ENCODE measurements around the gene EDEM3.

EDEM3 gene

GRCh38 chr1:184647471-184647870, 107.2 kb downstream of the EDEM3 start:
- H3K36me3 ChIP-seq (ENCODE audit: control insufficient read depth, insufficient read depth, low read length): no peaks in the 10 kb centered on the region
- H3K4me3 ChIP-seq (replicated peaks; ENCODE audit: low read depth, low read length): no peak overlapping the region; the same call in 1 of the 2 replicates
- DNase-seq (ENCODE audit: extremely low read depth, insufficient read length): no peak
- TF ChIP-seq CTCF (IDR thresholded peaks at IDR 0.05; ENCODE audit: insufficient read depth, low read length, poor library complexity, severe bottlenecking): no peak
- no peaks in the 10 kb centered on the region for H3K27me3 ChIP-seq (replicated peaks; ENCODE audit: control insufficient read depth, insufficient read depth, low read length)

- DNase-seq (ENCODE audit: extremely low read depth, insufficient read length): no peak
- no peak for TF ChIP-seq CTCF (IDR thresholded peaks at IDR 0.05; ENCODE audit: insufficient read depth, low read length, poor library complexity, severe bottlenecking)
- Histone ChIP-seq H3K4me3 (replicated peaks; ENCODE audit: low read depth, low read length) (no peak overlapping the region), H3K27me3 (replicated peaks; ENCODE audit: control insufficient read depth, insufficient read depth, low read length) (no peaks in the 10 kb centered on the region), H3K36me3 (ENCODE audit: control insufficient read depth, insufficient read depth, low read length) (no peaks in the 10 kb centered on the region)
Measured at GRCh38 chr1:184646824-184647223, 107.8 kb downstream of the EDEM3 start.

- DNase-seq (ENCODE audit: extremely low read depth, insufficient read length): no peak
- no peak for TF ChIP-seq CTCF (IDR thresholded peaks at IDR 0.05; ENCODE audit: insufficient read depth, low read length, poor library complexity, severe bottlenecking)
- no peak overlapping the region for H3K4me3 ChIP-seq (replicated peaks; ENCODE audit: low read depth, low read length)
Measured at GRCh38 chr1:184646178-184646701, 108.4 kb downstream of the EDEM3 start.

GRCh38 chr1:184644771-184645170, 109.9 kb downstream of the EDEM3 start:
- H3K36me3 ChIP-seq (ENCODE audit: control insufficient read depth, insufficient read depth, low read length): no peaks in the 10 kb centered on the region
- no peak for TF ChIP-seq CTCF (IDR thresholded peaks at IDR 0.05; ENCODE audit: insufficient read depth, low read length, poor library complexity, severe bottlenecking)

More at GRCh38 chr1:184646178-184646701, 108.4 kb downstream of the EDEM3 start:
- Histone ChIP-seq H3K36me3 (ENCODE audit: control insufficient read depth, insufficient read depth, low read length) (no peaks in the 10 kb centered on the region), H3K27me3 (replicated peaks; ENCODE audit: control insufficient read depth, insufficient read depth, low read length) (no peaks in the 10 kb centered on the region)

GRCh38 chr1:184643661-184644060, 111.0 kb downstream of the EDEM3 start:
- no peak for TF ChIP-seq CTCF (IDR thresholded peaks at IDR 0.05; ENCODE audit: insufficient read depth, low read length, poor library complexity, severe bottlenecking)
- Histone ChIP-seq H3K27me3 (replicated peaks; ENCODE audit: control insufficient read depth, insufficient read depth, low read length) (no peaks in the 10 kb centered on the region), H3K4me3 (replicated peaks; ENCODE audit: low read depth, low read length) (no peak overlapping the region), H3K36me3 (ENCODE audit: control insufficient read depth, insufficient read depth, low read length) (no peaks in the 10 kb centered on the region)
- DNase-seq (ENCODE audit: extremely low read depth, insufficient read length): no peak

More at GRCh38 chr1:184644771-184645170, 109.9 kb downstream of the EDEM3 start:
- H3K27me3 ChIP-seq (replicated peaks; ENCODE audit: control insufficient read depth, insufficient read depth, low read length): no peaks in the 10 kb centered on the region
- no peak for DNase-seq (ENCODE audit: extremely low read depth, insufficient read length)
- no peak overlapping the region for H3K4me3 ChIP-seq (replicated peaks; ENCODE audit: low read depth, low read length)

- no peak for DNase-seq (ENCODE audit: extremely low read depth, insufficient read length)
- Histone ChIP-seq H3K4me3 (replicated peaks; ENCODE audit: low read depth, low read length) (no peak overlapping the region), H3K27me3 (replicated peaks; ENCODE audit: control insufficient read depth, insufficient read depth, low read length) (no peaks in the 10 kb centered on the region), H3K36me3 (ENCODE audit: control insufficient read depth, insufficient read depth, low read length) (no peaks in the 10 kb centered on the region)
- no peak for TF ChIP-seq CTCF (IDR thresholded peaks at IDR 0.05; ENCODE audit: insufficient read depth, low read length, poor library complexity, severe bottlenecking)
Measured at GRCh38 chr1:184641894-184642293, 112.8 kb downstream of the EDEM3 start.
